SK-N-SH (cell line): Measurements from ENCODE around the gene PCIF1. TPM values are rescaled to one million over a fixed set of nuclear protein-coding genes. Genes with fewer than 3 reads are reported as not detected.
A peak's percentile ranks its signal among the peaks of the same experiment; 100 is the strongest.

Experiments
- CTCF ChIA-PET: fragments of 300-600, 350-600 bp; formaldehyde crosslinking; extraction: SDS; loops from one replicate; lab custom pipeline; 2021; lab: Yijun Ruan, JAX
- POLR2A ChIA-PET: fragments of 350-600 bp; sonication (Branson Sonifier 250); formaldehyde crosslinking; extraction: SDS; loops from one replicate; lab custom pipeline; 2020; ENCODE audit warnings: antibody characterized with exemption, inconsistent platforms; lab: Yijun Ruan, JAX
- DNase-seq: peaks from one replicate; pipeline ENCODE4 v3.0.0; 2012
- H2AFZ ChIP-seq: fragments of 200-600 bp; sonication (generic); 2 replicates; pipeline ENCODE4 v1.8.1; 2016; ENCODE audit warnings: antibody characterized with exemption, mild to moderate bottlenecking, low read depth
- H3F3A ChIP-seq: fragments of 200-600 bp; sonication (generic); replicated peaks from 2 replicates; pipeline ENCODE3; 2016; ENCODE audit warnings: antibody characterized with exemption, mild to moderate bottlenecking; ENCODE audit not compliant: insufficient read depth
- H3K27ac ChIP-seq, 2 experiments: fragments of 200-500 bp in 1 of 2; fragments of 200-600 bp in 1 of 2; sonication (Bioruptor generic) in 1 of 2; sonication (generic), shearing (Covaris generic) in 1 of 2; 2 replicates each; pipeline versions ENCODE4 v1.5.1 to v1.6.1; 2014 to 2016; ENCODE audit warnings: low read depth in 2 of 2, inconsistent platforms in 1 of 2, low read length in 1 of 2, mild to moderate bottlenecking in 1 of 2, mixed read lengths in 1 of 2
- H3K27me3 ChIP-seq: fragments of 200-600 bp; sonication (generic), shearing (Covaris generic); 2 replicates; pipeline ENCODE4 v1.6.1; 2016; ENCODE audit warnings: mixed run types; ENCODE audit not compliant: insufficient read depth
- H3K36me3 ChIP-seq, 2 experiments: fragments of 200-500 bp in 1 of 2; fragments of 200-600 bp in 1 of 2; sonication (Bioruptor generic) in 1 of 2; sonication (generic) in 1 of 2; replicated peaks in 1 of 2; 2 replicates each; pipeline versions ENCODE3 to v1.5.1; 2014 to 2016; ENCODE audit warnings: low read length in 1 of 2, mild to moderate bottlenecking in 1 of 2; ENCODE audit not compliant: insufficient read depth in 2 of 2, control insufficient read depth in 1 of 2
- H3K4me1 ChIP-seq, 2 experiments: fragments of 200-500 bp in 1 of 2; fragments of 200-600 bp in 1 of 2; sonication (Bioruptor generic) in 1 of 2; sonication (generic), shearing (Covaris generic) in 1 of 2; 2 replicates each; pipeline versions ENCODE4 v1.5.1 to v1.6.1; 2014 to 2016; ENCODE audit warnings: low read depth in 1 of 2, low read length in 1 of 2, mixed run types in 1 of 2; ENCODE audit not compliant: insufficient read depth in 2 of 2, control insufficient read depth in 1 of 2
- H3K4me2 ChIP-seq: fragments of 200-600 bp; sonication (generic), shearing (Covaris generic); 2 replicates; pipeline ENCODE4 v1.6.1; 2017; ENCODE audit warnings: mixed run types
- H3K4me3 ChIP-seq, 2 experiments: fragments of 200-500 bp in 1 of 2; fragments of 200-600 bp in 1 of 2; sonication (Bioruptor generic) in 1 of 2; sonication (generic), shearing (Covaris generic) in 1 of 2; 2 replicates each; pipeline versions ENCODE4 v1.5.1 to v1.8.1; 2014 to 2016; ENCODE audit warnings: low read depth in 2 of 2, inconsistent platforms in 1 of 2, low read length in 1 of 2, mild to moderate bottlenecking in 1 of 2, mixed read lengths in 1 of 2, moderate library complexity in 1 of 2
- H3K79me2 ChIP-seq: fragments of 200-600 bp; sonication (generic); 2 replicates; pipeline ENCODE4 v1.8.1; 2017; ENCODE audit warnings: mild to moderate bottlenecking; ENCODE audit not compliant: insufficient read depth
- H3K9ac ChIP-seq: fragments of 200-600 bp; sonication (generic); 2 replicates; pipeline ENCODE4 v1.6.1; 2017; ENCODE audit warnings: mixed run types
- H3K9me2 ChIP-seq: fragments of 200-600 bp; sonication (generic); 2 replicates; pipeline ENCODE4 v1.6.1; 2017; ENCODE audit warnings: mixed run types
- H3K9me3 ChIP-seq: fragments of 200-600 bp; sonication (generic); 2 replicates; pipeline ENCODE4 v1.6.1; 2017; ENCODE audit warnings: mixed run types, mild to moderate bottlenecking, moderate library complexity
- H4K20me1 ChIP-seq: fragments of 200-600 bp; sonication (generic); 2 replicates; pipeline ENCODE4 v1.6.1; 2017; ENCODE audit warnings: mild to moderate bottlenecking, mixed run types; ENCODE audit not compliant: insufficient read depth
- CHD2 ChIP-seq: fragments of 150-350 bp; IDR thresholded peaks from 2 replicates; pipeline ENCODE4 v1.6.1; 2018; ENCODE audit warnings: low read length; ENCODE audit not compliant: partially characterized antibody
- ELF1 ChIP-seq: IDR thresholded peaks from 2 replicates; pipeline ENCODE4 v1.4.0; 2012
- FOSL2 ChIP-seq: IDR thresholded peaks from 2 replicates; pipeline ENCODE4 v1.4.0; 2012; ENCODE audit warnings: low read depth, mild to moderate bottlenecking, moderate library complexity, borderline replicate concordance
- FOXM1 ChIP-seq: IDR thresholded peaks from 2 replicates; pipeline ENCODE4 v1.4.0; 2012; ENCODE audit warnings: low read depth, mild to moderate bottlenecking
- GABPA ChIP-seq: IDR thresholded peaks from 2 replicates; pipeline ENCODE4 v1.4.0; 2012; ENCODE audit warnings: low read depth, mild to moderate bottlenecking
- GATA2 ChIP-seq: sonication (generic); formaldehyde crosslinking; IDR thresholded peaks from 2 replicates; pipeline ENCODE4 v1.5.0; 2020; ENCODE audit warnings: mild to moderate bottlenecking, missing genetic modification reagents
- MAX ChIP-seq: IDR thresholded peaks from 2 replicates; pipeline ENCODE4 v1.4.0; 2012; ENCODE audit warnings: low read depth
- MEF2A ChIP-seq: IDR thresholded peaks from 2 replicates; pipeline ENCODE4 v1.4.0; 2012; ENCODE audit warnings: low read depth, borderline replicate concordance
- MXI1 ChIP-seq: IDR thresholded peaks from 2 replicates; pipeline ENCODE4 v1.6.1; 2012; ENCODE audit warnings: mild to moderate bottlenecking, low read depth, low read length, improper control_type of control experiment
- RCOR1 ChIP-seq: fragments of 150-350 bp; IDR thresholded peaks from 2 replicates; pipeline ENCODE4 v1.6.1; 2017; ENCODE audit warnings: antibody characterized with exemption, low read length
- RXRA ChIP-seq: IDR thresholded peaks from 2 replicates; pipeline ENCODE4 v1.4.0; 2012; ENCODE audit warnings: low read depth, mild to moderate bottlenecking, borderline replicate concordance
- TCF12 ChIP-seq: IDR thresholded peaks from 2 replicates; pipeline ENCODE4 v1.4.0; 2012
- TEAD4 ChIP-seq: IDR thresholded peaks from 2 replicates; pipeline ENCODE4 v1.4.0; 2012; ENCODE audit warnings: mild to moderate bottlenecking, borderline replicate concordance; ENCODE audit not compliant: insufficient read depth
- WGBS: methylation state at CpG from one replicate; pipeline ENCODE4 v1.1.6; 2017; ENCODE audit warnings: low lambda C conversion rate; 5-methylcytosine and 5-hydroxymethylcytosine counted together
- polyA plus RNA-seq, 3 experiments: library from polyadenylated mRNA; depleted of rRNA; stranded (reverse); fragments of >200 nt; gene quantifications; 2 replicates each; pipeline ENCODE4 v1.2.3, GENCODE V29; 2012
- TF ChIP-seq, protein P1 (sequence below): IDR thresholded peaks from 2 replicates; pipeline ENCODE4 v1.4.0; 2012; ENCODE audit warnings: low read depth, borderline replicate concordance

PCIF1 gene
- polyA plus RNA-seq, 1 of the 3 experiments (the other 2 are of a cell fraction): 23.1 TPM

- peak; percentile 23 for DNase-seq
Measured at GRCh38 chr20:45935416-45936046, 1.0 kb downstream of the PCIF1 start.

GRCh38 chr20:45937765-45938164 is 3.3 kb downstream of the PCIF1 start:
- H3K9ac ChIP-seq: no peak overlapping the region
- no peaks in the 10 kb centered on the region for H3K9me2 ChIP-seq
- H3K27ac ChIP-seq: no peak overlapping the region
- H2AFZ ChIP-seq: no peak overlapping the region
- CTCF ChIA-PET: interaction anchor here (0.9 to 5.0 kb wide), 5 partner anchors 11 to 48 kb away, joined by 3 to 24 read pairs (median 4); no protein-coding TSS in a partner anchor
- H3K79me2 ChIP-seq: peaks cover 57% of the 10 kb centered on the region
- POLR2A ChIA-PET: no interaction called here
- 56% methylated on average over 2 of the region's 2 CpGs for WGBS
- no peak for DNase-seq
- no peaks in the 10 kb centered on the region for H3K27me3 ChIP-seq
- H3F3A ChIP-seq: peaks cover 11% of the 10 kb centered on the region
- peaks cover 37 to 42% of the 10 kb centered on the region in 2 experiments for H3K36me3 ChIP-seq
- no peak overlapping the region for H3K4me3 ChIP-seq
- H3K9me3 ChIP-seq: no peaks in the 10 kb centered on the region
- H3K4me1 ChIP-seq: peaks cover 10 to 26% of the 10 kb centered on the region in 2 experiments; a peak in 3 of 4 replicates
- TF ChIP-seq GATA2 (CRISPR knock-in tag): no peak
- TF ChIP-seq ELF1: no peak
- no peak for TF ChIP-seq CHD2
- no peak for TF ChIP-seq TEAD4
- TF ChIP-seq TCF12: no peak
- no peak for TF ChIP-seq RCOR1
- TF ChIP-seq MEF2A: no peak
- TF ChIP-seq, protein P1, sequence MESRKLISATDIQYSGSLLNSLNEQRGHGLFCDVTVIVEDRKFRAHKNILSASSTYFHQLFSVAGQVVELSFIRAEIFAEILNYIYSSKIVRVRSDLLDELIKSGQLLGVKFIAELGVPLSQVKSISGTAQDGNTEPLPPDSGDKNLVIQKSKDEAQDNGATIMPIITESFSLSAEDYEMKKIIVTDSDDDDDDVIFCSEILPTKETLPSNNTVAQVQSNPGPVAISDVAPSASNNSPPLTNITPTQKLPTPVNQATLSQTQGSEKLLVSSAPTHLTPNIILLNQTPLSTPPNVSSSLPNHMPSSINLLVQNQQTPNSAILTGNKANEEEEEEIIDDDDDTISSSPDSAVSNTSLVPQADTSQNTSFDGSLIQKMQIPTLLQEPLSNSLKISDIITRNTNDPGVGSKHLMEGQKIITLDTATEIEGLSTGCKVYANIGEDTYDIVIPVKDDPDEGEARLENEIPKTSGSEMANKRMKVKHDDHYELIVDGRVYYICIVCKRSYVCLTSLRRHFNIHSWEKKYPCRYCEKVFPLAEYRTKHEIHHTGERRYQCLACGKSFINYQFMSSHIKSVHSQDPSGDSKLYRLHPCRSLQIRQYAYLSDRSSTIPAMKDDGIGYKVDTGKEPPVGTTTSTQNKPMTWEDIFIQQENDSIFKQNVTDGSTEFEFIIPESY: no peak
- no peak for TF ChIP-seq FOXM1
- no peak for TF ChIP-seq RXRA
- peaks cover 20% of the 10 kb centered on the region; the same call in 1 of the 2 replicates for H4K20me1 ChIP-seq
- H3K4me2 ChIP-seq: no peak overlapping the region

More at GRCh38 chr20:45935416-45936046, 1.0 kb downstream of the PCIF1 start:
- Histone ChIP-seq H3K9ac (peak overlapping the region; percentile 81), H2AFZ (no peak overlapping the region), H3K27me3 (no peaks in the 10 kb centered on the region), H3K4me2 (peak overlapping the region; percentile 67), H3K4me1 (peaks cover 10 to 26% of the 10 kb centered on the region in 2 experiments; a peak in 3 of 4 replicates), H3K4me3 (peak overlapping the region; percentile 63 to 85), H3K9me3 (no peaks in the 10 kb centered on the region), H3K27ac (peak overlapping the region; percentile 78 to 79), H3K36me3 (peaks cover 33 to 39% of the 10 kb centered on the region in 2 experiments), H4K20me1 (peaks cover 20% of the 10 kb centered on the region; the same call in 1 of the 2 replicates), H3K79me2 (peaks cover 71% of the 10 kb centered on the region), H3K9me2 (no peaks in the 10 kb centered on the region), H3F3A (peaks cover 11% of the 10 kb centered on the region)
- ChIA-PET CTCF (interaction anchor here (1.0 to 3.4 kb wide), 7 partner anchors 16 to 137 kb away, joined by 3 to 20 read pairs (median 3); no protein-coding TSS in a partner anchor), POLR2A (interaction anchor here (1.0 to 4.4 kb wide), 11 partner anchors 10 to 429 kb away, joined by 3 to 46 read pairs (median 10); partner anchors contain the start of genes CTSA, NEURL2, PLTP and ZSWIM1)
- WGBS: 13% methylated on average over 21 of the region's 21 CpGs
- TF ChIP-seq MAX: 0 out of 2 replicates have a peak, but pooled peaks have one; percentile 15
- TF ChIP-seq MXI1: no peak
- peak; percentile 40 for TF ChIP-seq GABPA
- TF ChIP-seq FOSL2: no peak
- TF ChIP-seq, all 33 proteins: peak for 2
